ENCODE data around the gene MFSD12.

Gene MFSD12

GRCh38 chr19:3524078-3524842, 33.1 kb downstream of the MFSD12 start:
- Histone ChIP-seq H3K4me1 (ENCODE audit: control insufficient read depth in 2 of 2, insufficient read depth in 1 of 2, low read depth in 1 of 2, low read length in 2 of 2) (no peaks in the 10 kb centered on the region), H3K4me3 (ENCODE audit: low read length in 2 of 2) (no peak overlapping the region), H4K8ac (ENCODE audit: low read depth, low read length) (no peak overlapping the region), H2BK5ac (ENCODE audit: low read length) (no peak overlapping the region), H3K14ac (ENCODE audit: low read length) (no peak overlapping the region), H3K4ac (ENCODE audit: low read length) (no peak overlapping the region), H2AFZ (ENCODE audit: low read length) (no peak overlapping the region), H2BK15ac (ENCODE audit: low read length) (no peak overlapping the region), H2AK5ac (ENCODE audit: low read depth, low read length) (no peak overlapping the region), H3K18ac (ENCODE audit: low read length) (no peak overlapping the region), H3K36me3 (replicated peaks in 1 of 2; ENCODE audit: control insufficient read depth in 2 of 2, insufficient read depth in 2 of 2, low read length in 2 of 2) (peaks cover 35 to 91% of the 10 kb centered on the region in 2 donors), H2BK12ac (ENCODE audit: low read length) (no peak overlapping the region), H3K27ac (replicated peaks; ENCODE audit: low read length) (no peak overlapping the region), H4K91ac (ENCODE audit: low read depth, low read length, poor library complexity) (no peak overlapping the region), H2BK120ac (ENCODE audit: low read depth, low read length) (no peak overlapping the region), H3K23ac (ENCODE audit: low read depth, low read length, poor library complexity) (no peak overlapping the region), H3K9ac (ENCODE audit: low read depth, low read length, poor library complexity) (no peak overlapping the region), H3K27me3 (ENCODE audit: control insufficient read depth in 3 of 3, insufficient read depth in 3 of 3, low read depth in 1 of 3, low read length in 3 of 3) (peaks cover 0 to 2% (median 0%) of the 10 kb centered on the region in 3 experiments), H3K4me2 (ENCODE audit: insufficient read depth, low read length, poor library complexity, severe bottlenecking) (no peak overlapping the region), H3K9me3 (replicated peaks in 1 of 2; ENCODE audit: control insufficient read depth in 2 of 2, insufficient read depth in 1 of 2, low read depth in 1 of 2, low read length in 2 of 2) (no peaks in the 10 kb centered on the region), H3K79me1 (ENCODE audit: low read depth, low read length) (peaks cover 32% of the 10 kb centered on the region)
- no CpG with 5 or more reads among the region's 33 CpGs for WGBS, 2 donors (ENCODE audit: extremely low coverage in 2 of 2, insufficient read length in 2 of 2, insufficient replicate concordance in 1 of 2)
- DNase-seq (ENCODE audit: low spot score) = no peak

DNA sequence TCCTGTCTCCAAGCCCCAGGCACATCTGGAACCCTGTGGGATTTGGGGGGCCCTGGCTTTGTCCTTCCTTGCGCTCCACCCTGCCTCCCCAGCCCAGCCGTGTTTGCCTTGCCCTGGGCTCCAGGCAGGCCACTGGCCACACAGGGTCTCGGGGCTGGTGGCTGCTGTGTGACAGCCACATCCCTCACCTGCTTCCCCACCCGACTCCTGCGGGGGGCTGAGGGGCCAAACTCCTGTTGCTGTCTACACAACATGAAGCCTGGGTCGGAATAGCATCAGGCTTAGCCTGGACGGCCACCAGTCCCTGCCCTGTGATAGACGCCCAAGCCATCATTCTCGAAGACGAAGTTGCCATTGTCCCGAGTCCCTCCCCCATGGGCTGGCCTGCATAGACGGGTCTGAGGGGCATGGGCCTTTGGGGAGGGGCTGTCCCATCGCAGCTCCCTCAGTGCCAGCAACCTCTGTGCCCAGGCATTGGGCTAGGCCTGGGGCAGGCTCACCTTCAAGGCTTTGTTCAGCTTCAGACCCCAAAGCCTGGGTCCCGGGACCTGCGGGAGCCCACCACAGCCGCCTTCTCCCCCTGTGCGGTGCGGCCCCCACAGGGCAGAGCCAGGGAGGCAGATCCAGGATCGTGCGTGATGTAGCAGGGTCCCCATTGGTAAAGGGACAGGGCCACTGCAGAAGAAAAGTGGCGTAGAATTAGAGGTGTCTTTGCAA, 33.9 kb downstream of the MFSD12 start:
- Histone ChIP-seq H4K8ac (ENCODE audit: low read depth, low read length) (no peak overlapping the region), H2BK120ac (ENCODE audit: low read depth, low read length) (no peak overlapping the region), H3K4me2 (ENCODE audit: insufficient read depth, low read length, poor library complexity, severe bottlenecking) (no peak overlapping the region), H2AFZ (ENCODE audit: low read length) (no peak overlapping the region), H3K4me1 (ENCODE audit: control insufficient read depth in 2 of 2, insufficient read depth in 1 of 2, low read depth in 1 of 2, low read length in 2 of 2) (no peaks in the 10 kb centered on the region), H3K36me3 (replicated peaks in 1 of 2; ENCODE audit: control insufficient read depth in 2 of 2, insufficient read depth in 2 of 2, low read length in 2 of 2) (peaks cover 36 to 95% of the 10 kb centered on the region in 2 donors), H3K27me3 (ENCODE audit: control insufficient read depth in 3 of 3, insufficient read depth in 3 of 3, low read depth in 1 of 3, low read length in 3 of 3) (peaks cover 0 to 2% (median 0%) of the 10 kb centered on the region in 3 experiments), H4K91ac (ENCODE audit: low read depth, low read length, poor library complexity) (no peak overlapping the region), H3K4ac (ENCODE audit: low read length) (no peak overlapping the region), H3K23ac (ENCODE audit: low read depth, low read length, poor library complexity) (peak overlapping the region; percentile 73), H3K14ac (ENCODE audit: low read length) (no peak overlapping the region), H2AK5ac (ENCODE audit: low read depth, low read length) (no peak overlapping the region), H3K4me3 (ENCODE audit: low read length in 2 of 2) (no peak overlapping the region), H3K27ac (replicated peaks; ENCODE audit: low read length) (no peak overlapping the region), H2BK5ac (ENCODE audit: low read length) (peak overlapping the region; percentile 24), H3K18ac (ENCODE audit: low read length) (no peak overlapping the region), H3K79me1 (ENCODE audit: low read depth, low read length) (peaks cover 37% of the 10 kb centered on the region), H3K9ac (ENCODE audit: low read depth, low read length, poor library complexity) (no peak overlapping the region), H2BK12ac (ENCODE audit: low read length) (no peak overlapping the region), H2BK15ac (ENCODE audit: low read length) (no peak overlapping the region), H3K9me3 (replicated peaks in 1 of 2; ENCODE audit: control insufficient read depth in 2 of 2, insufficient read depth in 1 of 2, low read depth in 1 of 2, low read length in 2 of 2) (no peaks in the 10 kb centered on the region)
- no CpG with 5 or more reads among the region's 21 CpGs for WGBS, 2 donors (ENCODE audit: extremely low coverage in 2 of 2, insufficient read length in 2 of 2, insufficient replicate concordance in 1 of 2)
- DNase-seq (ENCODE audit: low spot score) = no peak

GRCh38 chr19:3522421-3523360, 34.7 kb downstream of the MFSD12 start:
- Histone ChIP-seq H4K8ac (ENCODE audit: low read depth, low read length) (no peak overlapping the region), H2BK120ac (ENCODE audit: low read depth, low read length) (no peak overlapping the region), H3K36me3 (replicated peaks in 1 of 2; ENCODE audit: control insufficient read depth in 2 of 2, insufficient read depth in 2 of 2, low read length in 2 of 2) (peaks cover 36 to 91% of the 10 kb centered on the region in 2 donors), H3K9ac (ENCODE audit: low read depth, low read length, poor library complexity) (peak overlapping the region; percentile 60), H3K27ac (replicated peaks; ENCODE audit: low read length) (no peak overlapping the region), H3K18ac (ENCODE audit: low read length) (no peak overlapping the region), H3K23ac (ENCODE audit: low read depth, low read length, poor library complexity) (peak overlapping the region; percentile 73), H3K9me3 (replicated peaks in 1 of 2; ENCODE audit: control insufficient read depth in 2 of 2, insufficient read depth in 1 of 2, low read depth in 1 of 2, low read length in 2 of 2) (no peaks in the 10 kb centered on the region), H2AFZ (ENCODE audit: low read length) (no peak overlapping the region), H3K14ac (ENCODE audit: low read length) (peak overlapping the region; percentile 71), H4K91ac (ENCODE audit: low read depth, low read length, poor library complexity) (no peak overlapping the region), H2BK15ac (ENCODE audit: low read length) (no peak overlapping the region), H3K4ac (ENCODE audit: low read length) (no peak overlapping the region), H3K4me2 (ENCODE audit: insufficient read depth, low read length, poor library complexity, severe bottlenecking) (no peak overlapping the region), H3K4me3 (ENCODE audit: low read length in 2 of 2) (no peak overlapping the region), H2BK12ac (ENCODE audit: low read length) (no peak overlapping the region), H2AK5ac (ENCODE audit: low read depth, low read length) (no peak overlapping the region), H3K4me1 (ENCODE audit: control insufficient read depth in 2 of 2, insufficient read depth in 1 of 2, low read depth in 1 of 2, low read length in 2 of 2) (no peaks in the 10 kb centered on the region), H2BK5ac (ENCODE audit: low read length) (peak overlapping the region; percentile 60), H3K27me3 (ENCODE audit: control insufficient read depth in 3 of 3, insufficient read depth in 3 of 3, low read depth in 1 of 3, low read length in 3 of 3) (peaks cover 0 to 2% (median 0%) of the 10 kb centered on the region in 3 experiments), H3K79me1 (ENCODE audit: low read depth, low read length) (peaks cover 39% of the 10 kb centered on the region)
- no peak for DNase-seq (ENCODE audit: low spot score)
- WGBS, 2 donors (ENCODE audit: extremely low coverage in 2 of 2, insufficient read length in 2 of 2, insufficient replicate concordance in 1 of 2) = no CpG with 5 or more reads among the region's 40 CpGs

Data from neuronal stem cell (in vitro differentiated cells).